ENCODE measurements around the gene SMARCC1.
"Not testable (repeated sequence)": the region's sequence is repeated elsewhere in the genome, so short reads cannot be mapped to it uniquely, and the experiment has no call there.

The SMARCC1 gene

DNA sequence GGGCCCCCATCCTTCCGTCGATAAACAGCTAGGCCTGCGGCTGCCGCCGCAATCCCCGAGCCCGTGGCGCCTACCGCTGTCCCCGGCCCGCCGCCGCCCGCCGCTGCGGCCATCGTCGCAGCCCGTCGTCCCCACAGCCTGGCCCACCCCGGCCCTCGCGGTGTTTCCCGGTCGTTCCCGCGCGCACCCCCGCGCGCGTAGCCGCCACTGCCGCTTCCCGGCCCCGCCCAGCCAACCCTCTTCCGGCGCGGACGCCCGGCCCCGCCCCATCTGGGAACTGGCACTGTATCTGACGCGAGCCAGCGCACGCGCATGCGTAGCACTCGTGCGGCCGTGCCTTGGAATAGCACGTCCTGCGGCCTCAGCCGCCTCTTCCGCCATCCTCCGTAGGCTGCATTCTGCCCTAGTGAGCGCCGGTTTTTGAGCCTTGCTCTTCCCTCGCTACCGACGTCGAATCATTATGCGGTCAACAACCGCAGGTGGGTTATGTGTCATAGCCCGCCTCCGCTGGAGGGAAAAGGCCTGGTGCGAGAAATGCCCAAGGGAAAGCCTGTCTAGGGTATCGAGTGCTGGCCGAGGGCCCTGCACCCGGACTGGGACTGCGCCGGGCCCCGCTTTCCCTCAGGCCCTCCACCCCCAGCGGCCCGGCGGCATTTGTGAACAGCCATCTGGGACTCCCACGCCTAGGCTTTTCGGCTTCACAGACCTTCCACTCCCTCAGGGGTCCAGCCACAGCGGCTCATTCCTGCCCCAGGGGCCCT is at the start of gene SMARCC1:
TSS of gene SMARCC1 (minus strand) at position 209 of the 761 bp plus-strand sequence. CDS start at position 113, 96 bp downstream.
- DNase-seq = peak; percentile 77

DNA sequence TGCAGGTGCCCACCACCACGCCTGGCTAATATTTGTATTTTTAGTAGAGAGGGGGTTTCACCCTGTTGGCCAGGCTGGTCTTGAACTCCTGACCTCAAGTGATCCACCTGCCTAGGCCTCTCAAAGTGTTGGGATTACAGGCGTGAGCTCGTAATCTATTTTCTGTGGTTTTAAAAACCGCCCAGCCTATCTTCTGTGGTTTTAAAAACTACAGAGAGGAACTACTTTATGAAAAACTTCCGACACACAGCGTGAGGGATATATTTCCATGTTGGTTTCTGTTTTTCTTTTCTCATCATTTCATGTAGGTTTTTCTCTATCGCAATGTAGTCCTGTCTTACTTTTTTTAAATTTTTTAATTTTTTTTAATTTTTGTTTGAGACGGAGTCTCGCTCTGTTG is 47.8 kb upstream of the SMARCC1 start:
- not testable (repeated sequence) for DNase-seq

DNA sequence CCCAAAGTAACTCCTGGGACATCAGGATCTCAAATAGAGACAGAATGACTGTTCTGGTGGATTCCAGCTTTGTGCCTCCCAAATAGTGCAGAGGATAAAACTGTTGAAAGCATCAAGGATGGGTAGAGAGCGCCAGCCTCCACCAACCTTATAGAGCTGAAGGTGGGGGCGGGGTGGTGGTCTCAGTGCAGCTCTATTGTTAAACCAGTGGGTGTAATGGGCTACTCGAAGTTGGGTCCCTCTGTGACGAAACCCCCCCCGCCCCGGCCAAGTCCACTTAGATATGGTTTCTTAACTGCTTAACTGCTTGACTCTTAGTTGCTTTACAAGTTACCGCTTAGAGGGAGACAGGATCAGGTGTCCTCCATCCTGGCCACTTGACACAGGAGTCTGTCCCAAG is 43.9 kb upstream of the SMARCC1 start:
- no peak for DNase-seq

DNA sequence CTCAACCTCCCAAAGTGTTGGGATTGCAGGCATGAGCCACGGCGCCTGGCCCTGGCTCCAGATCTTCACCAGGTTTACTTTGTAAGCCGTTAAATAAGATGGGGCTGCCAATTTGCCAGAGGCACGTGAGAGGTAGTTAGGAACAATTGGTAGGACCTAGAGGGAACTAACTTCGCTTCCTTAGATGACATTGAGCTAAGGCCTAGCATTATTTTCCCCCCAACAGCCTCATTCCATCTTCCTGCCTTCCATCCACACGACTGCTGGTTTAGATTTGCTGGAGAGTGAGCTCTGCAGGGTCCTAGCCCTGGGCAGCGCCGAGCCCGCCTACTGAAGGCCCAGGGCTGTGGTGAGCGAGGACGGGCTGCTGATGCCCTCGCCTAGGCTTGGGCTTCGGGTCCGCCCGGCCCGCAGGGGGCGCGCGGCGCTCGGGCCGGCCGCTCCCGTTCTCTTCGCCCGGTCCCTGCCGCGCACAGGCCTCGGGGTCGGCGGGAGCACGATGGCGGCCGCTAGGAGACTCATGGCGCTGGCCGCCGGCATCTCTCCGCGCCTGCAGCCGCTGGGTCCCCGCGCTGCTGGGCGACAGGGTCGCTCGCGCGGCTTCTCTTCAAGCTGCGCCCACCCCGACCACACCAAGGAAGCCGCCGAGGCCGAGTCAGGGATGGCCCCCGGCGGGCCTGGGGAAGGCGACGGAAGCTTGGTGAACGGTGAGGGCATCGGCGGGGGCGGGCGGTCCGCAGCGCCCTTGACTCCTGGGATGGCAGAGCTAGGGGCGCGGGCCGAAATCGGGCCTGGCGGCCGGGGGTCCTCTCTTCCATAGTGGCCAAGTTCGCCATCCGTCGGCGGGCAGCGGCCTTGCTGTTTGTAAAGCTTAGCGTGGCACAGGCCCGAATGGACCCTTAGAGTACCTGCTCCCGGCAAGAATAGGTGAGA is 43.1 kb upstream of the SMARCC1 start:
- DNase-seq = no peak

DNA sequence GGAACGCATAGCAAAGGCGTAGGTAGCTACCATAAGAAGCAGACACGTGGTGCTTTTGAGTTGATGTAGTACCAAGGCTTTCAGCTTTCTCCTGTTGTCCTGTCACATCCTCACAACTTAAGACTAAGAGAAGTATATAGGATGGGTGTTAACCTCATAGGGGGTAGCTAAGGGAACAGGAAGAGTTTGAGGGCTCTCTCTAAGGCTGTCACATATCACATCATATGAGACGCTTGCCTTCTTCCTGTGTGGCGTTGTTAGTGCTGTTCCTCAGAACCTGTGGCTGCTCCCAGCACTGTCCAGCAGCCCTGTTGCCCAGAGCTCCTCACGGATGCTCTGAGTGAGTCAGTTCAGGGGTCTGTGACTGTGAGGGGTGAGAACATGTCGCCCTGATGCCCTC is 35.9 kb upstream of the SMARCC1 start:
- DNase-seq = no peak

DNA sequence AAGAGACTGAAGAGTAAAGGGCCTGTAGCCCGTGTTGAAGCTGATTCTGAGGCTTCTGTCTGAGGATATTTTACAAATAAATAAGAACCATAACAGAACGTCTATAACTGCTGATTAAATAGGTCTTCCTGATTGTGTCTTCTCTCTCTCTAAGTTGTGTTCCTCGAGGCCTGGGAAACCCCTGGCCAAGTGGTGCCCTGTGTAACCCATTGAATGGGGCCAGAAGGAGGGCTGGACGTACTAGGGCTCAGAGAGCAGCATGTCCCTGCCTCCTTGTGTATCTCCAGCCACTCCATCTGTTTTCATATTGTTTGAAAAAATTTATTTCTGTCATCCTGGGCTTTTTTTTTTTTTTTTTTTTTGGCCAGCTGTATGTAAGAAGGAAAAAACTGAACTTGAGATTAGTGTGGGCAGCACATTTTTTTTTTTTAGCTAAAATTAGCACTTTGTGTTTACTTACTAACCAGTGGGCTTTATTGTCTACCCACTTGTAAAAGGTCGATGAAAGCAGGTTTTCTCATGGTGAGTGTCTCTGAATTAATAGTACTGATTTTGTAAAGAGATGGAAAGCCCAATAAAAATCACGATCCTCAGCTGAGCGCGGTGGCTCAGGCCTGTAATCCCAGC is 32.0 kb upstream of the SMARCC1 start:
- no peak for DNase-seq

DNA sequence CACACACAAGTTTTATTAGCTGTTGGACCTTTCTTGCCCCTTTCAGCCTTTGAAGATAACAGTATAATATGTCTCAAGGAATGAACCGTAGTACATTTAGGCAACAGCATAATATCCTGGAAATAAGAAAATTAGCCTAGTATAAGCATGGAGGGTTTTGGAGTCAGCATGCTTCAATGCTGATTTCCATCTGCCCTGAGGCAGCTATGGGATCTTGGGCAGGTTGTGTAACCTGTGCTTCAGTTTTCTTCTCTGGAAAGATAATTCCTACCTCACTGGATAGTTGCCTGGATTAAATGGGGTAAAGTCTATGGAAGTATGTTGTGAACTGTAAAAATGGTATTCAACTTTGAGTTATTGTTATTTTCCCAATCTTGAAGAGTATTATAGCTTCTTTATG is 22.9 kb upstream of the SMARCC1 start:
- DNase-seq = no peak

DNA sequence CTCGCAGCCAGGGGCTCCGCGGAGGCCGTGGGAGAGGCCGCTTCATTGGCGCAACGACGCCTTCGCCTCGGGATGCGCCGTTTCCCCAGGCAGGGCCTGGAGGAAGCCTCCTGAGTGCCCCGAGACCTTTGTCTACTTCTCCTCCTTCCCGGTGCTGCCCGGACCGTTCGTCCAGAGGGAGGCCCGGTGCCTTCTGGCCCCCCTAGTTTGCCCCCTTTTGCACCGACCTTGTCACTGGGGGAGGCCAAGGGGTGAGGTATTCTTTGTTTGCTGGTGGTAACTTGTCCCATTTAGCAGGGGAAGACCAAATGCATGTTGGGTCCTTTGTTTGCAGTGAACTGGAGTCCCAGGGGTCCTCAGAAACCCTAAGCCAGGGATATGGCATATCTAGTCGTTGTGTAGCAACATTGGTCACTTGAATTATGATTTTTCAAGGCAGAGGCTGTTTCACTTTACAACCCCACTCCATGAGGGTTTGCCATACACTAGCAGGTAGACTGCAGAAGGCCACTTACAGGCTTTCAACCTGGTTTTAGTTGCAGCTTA is 21.9 kb upstream of the SMARCC1 start:
- DNase-seq = peak; percentile 29

DNA sequence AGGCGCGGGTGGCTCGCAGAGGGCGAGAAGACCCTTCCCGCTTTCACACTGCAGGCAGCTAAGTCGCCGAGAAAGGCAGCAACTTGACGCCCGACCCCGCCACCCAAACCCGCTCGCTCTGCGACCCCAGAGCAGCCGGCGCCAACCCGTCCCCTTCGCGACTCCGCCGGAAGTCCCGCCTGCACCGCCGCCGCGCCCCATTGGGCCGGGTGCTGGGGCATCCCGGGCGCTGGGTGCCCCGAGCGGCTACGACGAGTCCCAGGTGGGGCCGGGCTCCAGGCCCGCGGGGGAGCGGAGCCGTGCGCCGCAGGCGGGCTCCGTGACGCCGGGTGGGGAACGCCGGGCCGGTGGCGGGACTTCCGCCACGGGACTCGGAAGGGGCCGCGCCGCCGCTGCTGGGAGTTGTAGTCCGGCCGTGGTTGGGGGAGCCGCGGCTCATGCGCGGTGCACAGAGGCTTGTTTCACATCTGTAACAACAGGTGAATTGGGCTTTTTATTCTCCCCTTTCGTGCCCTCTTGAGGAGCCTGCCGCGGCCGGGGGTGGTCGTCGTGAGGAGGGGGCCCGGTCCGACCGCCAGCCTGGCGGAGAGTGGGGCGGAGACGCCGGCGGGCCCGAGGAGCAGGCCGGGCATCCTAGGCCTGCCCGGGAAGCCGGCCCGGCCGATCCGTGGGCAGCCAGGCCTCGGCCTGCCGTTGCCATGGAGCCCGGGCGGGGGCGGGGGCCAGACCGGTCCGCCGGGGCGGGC is 21.2 kb upstream of the SMARCC1 start, which contains the start of gene DHX30:
TSS of gene DHX30 (plus strand) at position 405 of the 746 bp plus-strand sequence. CDS start 7,546 bp downstream, outside the sequence.
- peak; percentile 29 for DNase-seq

DNA sequence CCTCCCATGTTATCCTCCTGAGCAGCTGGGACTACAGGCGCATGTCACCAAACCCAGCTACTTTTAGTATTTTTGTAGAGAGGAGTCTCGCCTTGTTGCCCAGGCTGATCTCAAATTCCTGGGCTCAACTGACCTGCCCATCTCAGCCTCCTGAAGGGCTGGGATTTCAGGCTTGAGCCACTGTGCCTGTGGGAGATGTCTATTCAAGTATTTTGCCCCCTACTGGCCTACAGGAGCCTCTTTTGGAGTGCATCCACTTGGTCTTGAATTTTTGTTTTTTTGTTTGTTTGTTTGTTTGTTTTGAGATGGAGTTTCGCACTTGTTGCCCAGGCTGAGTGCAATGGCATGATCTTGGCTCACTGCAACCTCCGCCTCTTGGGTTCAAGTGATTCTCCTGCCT is 18.0 kb upstream of the SMARCC1 start:
- no peak for DNase-seq

DNA sequence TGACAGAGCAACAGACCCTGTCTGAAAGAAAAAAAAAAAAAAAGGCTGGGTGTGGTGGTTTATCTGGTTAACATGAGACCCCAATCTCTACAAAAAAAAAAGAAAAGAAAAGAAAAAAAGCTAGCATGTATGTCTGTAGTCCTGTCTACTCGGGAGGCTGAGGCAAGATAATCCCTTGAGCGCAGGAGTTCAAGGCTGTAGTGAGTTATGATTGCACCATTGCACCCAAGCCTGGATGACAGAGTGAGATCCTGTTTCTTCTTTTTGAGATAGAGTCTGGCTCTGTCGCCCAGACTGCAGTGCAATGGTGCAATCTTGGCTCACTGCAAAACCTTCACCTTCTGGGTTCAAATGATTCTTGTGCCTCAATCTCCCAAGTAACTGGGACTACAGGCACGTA is 12.9 kb upstream of the SMARCC1 start:
- DNase-seq = no peak

DNA sequence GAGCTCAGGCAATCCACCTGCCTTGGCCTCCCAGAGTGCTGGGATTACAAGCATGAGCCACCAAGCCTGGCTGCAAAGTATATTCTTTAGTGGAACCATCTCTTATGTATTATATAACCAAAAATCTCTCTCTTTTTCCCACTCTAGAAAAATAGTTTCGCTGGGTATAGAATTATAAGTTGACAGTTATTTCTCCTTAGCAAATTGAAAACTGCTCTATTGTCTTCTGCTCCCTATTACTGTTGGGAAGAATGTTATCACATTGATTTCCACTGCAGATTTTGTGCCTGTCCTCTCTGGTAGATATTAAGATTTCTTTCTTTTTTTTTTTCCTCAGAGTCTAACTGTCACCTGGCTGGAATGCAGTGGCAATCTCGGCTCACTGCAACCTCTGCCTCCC is 11.0 kb upstream of the SMARCC1 start:
- no peak for DNase-seq

DNA sequence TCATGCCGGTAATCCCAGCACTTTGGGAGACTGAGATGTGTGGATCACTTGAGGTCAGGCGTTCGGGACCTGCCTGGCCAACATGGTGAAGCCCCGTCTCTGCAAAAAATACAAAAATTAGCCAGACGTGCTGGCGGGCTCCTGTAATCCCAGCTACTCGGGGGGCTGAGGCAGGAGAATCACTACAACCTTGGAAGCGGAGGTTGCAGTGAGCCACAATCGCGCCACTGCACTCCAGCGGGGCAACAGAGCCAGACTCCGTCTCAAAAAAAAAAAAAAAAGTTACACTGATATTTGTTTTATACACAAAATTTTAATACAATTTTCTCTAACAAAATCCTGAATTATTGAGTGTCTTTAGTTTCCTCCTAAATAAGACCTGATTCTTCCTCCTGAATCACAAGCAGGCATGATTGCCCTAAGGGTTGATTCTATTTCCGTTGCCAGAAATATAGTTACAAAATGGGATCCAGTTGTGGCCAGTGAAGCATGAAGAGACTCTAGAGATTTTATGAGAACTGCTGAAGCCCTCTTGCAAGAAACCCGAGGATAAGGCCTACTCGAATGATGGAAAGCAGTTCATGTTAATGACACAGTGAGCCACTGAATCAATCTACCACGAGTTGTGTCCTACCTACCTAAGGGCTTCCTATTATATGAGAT is 9.6 kb upstream of the SMARCC1 start:
- DNase-seq = no peak

DNA sequence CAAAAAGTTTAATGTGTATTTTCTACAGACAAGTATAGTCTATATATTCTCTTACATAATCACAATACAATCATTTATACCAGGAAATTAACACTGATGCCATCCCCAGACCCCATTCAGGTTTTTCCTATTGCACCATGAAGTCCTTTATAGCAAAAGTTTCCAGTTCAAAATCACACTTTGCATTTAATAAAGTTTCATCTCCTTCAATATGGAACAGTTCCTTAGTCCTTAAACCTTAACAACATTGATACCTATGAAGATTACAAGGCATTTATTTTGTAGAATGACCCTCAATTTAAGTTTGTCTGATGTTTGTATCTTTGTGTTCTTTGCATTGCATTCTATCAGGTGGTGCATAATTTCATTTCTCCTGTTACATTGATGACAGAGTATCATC is 2.0 kb upstream of the SMARCC1 start:
- DNase-seq = no peak

DNA sequence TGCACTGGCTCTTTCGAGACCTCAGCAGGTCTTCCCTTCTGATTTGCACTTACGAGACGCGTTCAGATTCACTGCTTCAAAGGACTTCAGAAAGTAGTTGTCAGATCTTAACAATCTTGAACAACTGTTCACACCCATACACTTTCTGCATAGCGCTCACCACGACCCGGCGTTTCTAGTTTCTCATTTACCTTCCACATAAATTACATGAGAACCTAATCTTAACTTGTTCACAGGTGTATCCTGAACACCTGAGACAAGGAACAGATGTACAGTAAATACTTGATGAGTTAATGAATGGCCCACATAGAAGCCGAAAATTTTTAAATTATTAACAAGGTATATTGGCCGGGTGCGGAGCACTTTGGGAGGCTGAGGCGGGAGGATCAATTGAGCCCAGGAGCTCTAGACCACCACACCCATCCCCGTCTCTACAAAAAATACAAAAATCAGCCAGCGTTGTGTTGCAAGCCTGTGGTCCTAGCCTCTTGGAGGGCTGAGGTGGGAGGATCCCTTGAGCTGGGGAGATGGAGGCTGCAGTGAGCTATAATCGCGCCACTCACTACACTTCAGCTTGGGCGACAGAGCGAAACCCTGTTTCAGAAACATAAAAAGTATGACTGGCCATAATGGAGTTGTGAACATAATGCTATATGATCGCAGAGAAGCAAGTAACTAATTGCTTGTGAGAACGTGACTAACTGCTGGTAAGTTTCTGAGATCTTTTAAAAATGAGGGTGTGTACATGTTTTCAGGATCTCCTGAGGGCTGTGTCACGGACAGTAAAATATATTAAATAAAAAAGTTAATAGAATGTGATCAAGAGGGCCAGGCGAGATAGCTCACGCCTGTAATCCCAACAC is 984 bp upstream of the SMARCC1 start:
- no peak for DNase-seq

DNA sequence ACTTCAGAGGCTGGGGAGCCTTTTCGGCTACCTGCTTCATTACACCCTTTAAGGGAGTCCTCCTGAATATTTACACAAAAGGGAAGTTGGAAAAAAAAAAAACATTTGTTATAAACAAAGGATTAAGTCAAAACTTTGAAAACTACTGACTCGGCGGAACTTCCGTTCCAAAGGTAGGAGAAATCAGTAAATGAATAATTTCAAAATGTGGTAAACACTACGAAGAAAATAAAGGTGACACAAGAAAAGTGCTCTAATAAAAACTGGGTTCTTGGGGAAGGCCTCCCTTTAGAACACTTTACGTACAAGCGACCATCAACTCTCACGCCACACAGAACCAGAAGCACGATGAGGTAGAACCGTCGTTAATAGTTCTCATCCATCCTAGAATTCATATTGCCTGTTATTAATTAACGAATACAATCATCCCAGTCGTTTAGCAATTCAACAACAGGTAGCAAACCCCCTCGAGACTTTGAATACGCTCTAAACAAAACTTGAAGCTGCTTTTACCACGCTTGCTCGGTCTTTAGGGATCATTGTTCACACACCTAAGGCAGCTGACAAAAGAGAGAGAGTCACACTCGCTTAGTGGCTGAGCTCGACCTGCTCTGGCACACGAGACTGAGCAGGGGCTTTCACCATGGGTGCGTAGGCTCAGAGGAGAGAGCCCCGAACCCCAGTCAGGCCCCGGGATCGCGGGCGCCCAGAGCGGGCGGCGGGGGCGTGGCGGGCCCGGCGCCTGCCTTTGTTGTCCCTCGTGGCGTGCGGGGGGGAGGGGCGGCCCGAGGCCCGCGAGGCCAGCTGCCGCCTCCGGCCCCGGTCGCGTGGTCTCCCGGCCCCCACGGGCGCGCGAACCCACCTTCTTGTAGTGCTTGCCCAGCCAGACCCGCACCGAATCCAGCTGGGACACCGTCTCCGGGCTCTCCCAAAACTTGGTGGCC is 680 bp downstream of the SMARCC1 start:
- peak; percentile 16 for DNase-seq

DNA sequence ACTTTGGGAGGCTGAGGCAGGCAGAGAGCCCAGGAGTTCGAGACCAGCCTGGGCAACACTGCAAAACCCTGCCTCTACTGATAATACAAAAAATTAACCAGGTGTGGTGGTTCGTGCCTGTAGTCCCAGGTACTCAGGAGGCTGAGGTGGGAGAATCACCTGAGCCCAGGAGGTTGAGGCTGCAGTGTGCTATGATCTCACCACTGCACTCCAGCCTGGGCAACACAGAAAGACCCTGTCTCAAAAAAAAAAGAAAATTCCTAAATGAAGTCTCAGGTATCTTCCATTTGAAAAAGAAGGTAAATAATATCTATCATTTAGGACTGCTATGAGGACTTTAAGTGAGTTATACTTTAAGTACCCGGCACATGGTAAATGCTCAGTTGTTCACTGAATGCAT is 2.9 kb downstream of the SMARCC1 start:
- no peak for DNase-seq

DNA sequence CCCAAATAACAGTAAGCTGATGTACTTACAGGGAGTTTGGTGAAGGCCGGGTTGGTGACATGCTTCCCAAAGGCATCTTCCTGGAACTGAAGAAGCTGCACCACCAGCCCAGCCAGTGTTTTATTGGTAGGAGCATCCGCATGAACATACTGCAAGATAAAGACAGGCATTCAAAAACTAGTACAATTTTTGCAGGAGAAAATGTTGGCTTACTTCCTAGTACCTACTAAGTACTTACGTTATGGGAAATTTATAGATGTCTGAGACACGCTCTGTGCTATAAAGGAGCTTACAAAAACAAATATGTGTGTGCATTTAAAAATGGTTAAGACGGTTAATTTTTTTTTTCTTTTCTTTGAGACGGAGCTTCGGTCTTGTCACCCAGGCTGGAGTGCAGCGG is 8.9 kb downstream of the SMARCC1 start:
- DNase-seq = no peak

DNA sequence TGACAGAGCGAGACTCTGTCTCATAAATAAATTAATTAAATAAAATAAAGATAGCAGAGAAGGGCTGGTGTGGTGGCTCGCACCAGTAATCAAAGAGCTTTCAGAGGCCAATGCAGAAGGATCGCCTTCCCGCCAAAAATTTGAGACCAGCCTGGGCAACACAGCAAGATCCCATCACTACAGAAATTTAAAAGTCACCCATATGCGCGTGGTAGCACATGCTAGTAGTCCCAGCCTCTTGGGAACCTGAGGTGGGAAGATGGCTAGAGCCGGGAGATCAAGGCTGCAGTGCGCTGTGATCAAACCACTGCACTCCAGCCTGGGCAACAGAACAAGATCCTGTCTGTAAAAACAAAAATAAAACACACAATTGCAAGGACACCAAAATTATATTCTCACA is 9.6 kb downstream of the SMARCC1 start:
- no peak for DNase-seq

DNA sequence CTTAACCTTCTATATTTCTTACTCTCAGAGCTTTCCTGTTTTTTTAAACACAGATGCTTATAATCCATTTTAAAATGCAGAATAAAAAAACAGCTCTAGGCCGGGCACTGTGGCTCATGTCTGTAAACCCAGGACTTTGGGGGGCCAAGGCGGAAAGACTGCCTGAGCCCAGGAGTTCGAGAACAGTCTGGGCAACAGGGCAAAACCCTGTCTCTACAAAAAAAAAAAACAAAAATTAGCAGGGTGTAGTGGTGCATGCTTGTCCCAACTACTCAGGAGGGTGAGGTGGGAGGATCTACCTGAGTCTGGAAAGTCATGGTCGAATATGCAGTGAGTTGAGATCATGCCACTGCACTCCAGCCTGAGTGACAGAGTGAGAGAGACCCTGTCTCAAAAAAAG is 15.5 kb downstream of the SMARCC1 start:
- no peak for DNase-seq
